K562 (cell line): Measurements from ENCODE around the gene LAMTOR5. TPM values are rescaled to one million over a fixed set of nuclear protein-coding genes. Genes with fewer than 3 reads are reported as not detected.

ENCODE experiments used
- ADNP ChIP-seq: fragments of 200-800 bp; sonication (Bioruptor generic); IDR thresholded peaks from 2 replicates; pipeline ENCODE4 v1.6.1; 2016; ENCODE audit warnings: missing genetic modification characterization, missing compliant biosample characterization
- CBFA2T3 ChIP-seq: fragments of 450-650 bp; IDR thresholded peaks from 2 replicates; pipeline ENCODE4 v1.6.1; 2017
- CTCFL ChIP-seq: IDR thresholded peaks from 2 replicates; pipeline ENCODE4 v1.6.1; 2011; ENCODE audit warnings: borderline replicate concordance, low read depth, mild to moderate bottlenecking, moderate library complexity, low read length; ENCODE audit not compliant: insufficient read depth, poor library complexity, severe bottlenecking
- ESRRB ChIP-seq: fragments of 250-450 bp; sonication (Bioruptor Pico); IDR thresholded peaks from 2 replicates; pipeline ENCODE4 v1.5.0; 2020; ENCODE audit warnings: mild to moderate bottlenecking, moderate library complexity, borderline replicate concordance
- PHF8 ChIP-seq: fragments of 200-600 bp; sonication (generic); IDR thresholded peaks from 2 replicates; pipeline ENCODE4 v1.6.1; 2012; ENCODE audit warnings: mixed run types, mild to moderate bottlenecking, inconsistent platforms, low read length, moderate library complexity, borderline replicate concordance
- THRB ChIP-seq: fragments of 450-650 bp; formaldehyde crosslinking; conservative IDR thresholded peaks from 2 replicates; pipeline ENCODE4 v1.4.0; 2022; ENCODE audit warnings: mild to moderate bottlenecking, missing genetic modification characterization
- ZSCAN32 ChIP-seq: fragments of 450-650 bp; formaldehyde crosslinking; IDR thresholded peaks from 2 replicates; pipeline ENCODE4 v1.4.0; 2020; ENCODE audit warnings: mild to moderate bottlenecking, moderate library complexity
- polyA plus RNA-seq, 8 experiments: library from polyadenylated mRNA; depleted of rRNA in 4 of 8; stranded (reverse) in 5 of 8; unstranded in 3 of 8; fragments of >200 nt; fragmentation: Nextera tagmentation in 2 of 8; fragmentation: Illumina TruSeq in 1 of 8; extraction: Ambion mirVana in 2 of 8; extraction: Trizol in 1 of 8; gene quantifications; 2 replicates each; pipeline versions ENCODE4 v1.2.1 to v1.2.3, GENCODE V29; 2011 to 2014; ENCODE audit warnings: inconsistent platforms in 1 of 8, missing spikeins in 1 of 8
- total RNA-seq, 7 experiments: library from RNA; depleted of rRNA in 6 of 7; stranded (reverse); fragments of >200 nt in 6 of 7; fragmentation: Illumina TruSeq in 2 of 7; extraction: Trizol in 2 of 7; gene quantifications; 2 replicates each; pipeline versions ENCODE4 v1.2.1 to v1.2.3, GENCODE V29; 2011 to 2021; ENCODE audit warnings: low replicate concordance in 1 of 7
- TF ChIP-seq, protein P1 (sequence below): fragments of 200-600 bp; sonication (generic); IDR thresholded peaks from one replicate; pipeline ENCODE4 v1.6.1; 2012; ENCODE audit warnings: mild to moderate bottlenecking, low read depth, low read length, inconsistent platforms
- TF ChIP-seq, protein P2 (sequence below): sonication (generic); formaldehyde crosslinking; IDR thresholded peaks from 2 replicates; pipeline ENCODE4 v1.8.0; 2022; ENCODE audit warnings: missing genetic modification reagents, mild to moderate bottlenecking, moderate library complexity, borderline replicate concordance

Gene LAMTOR5
- total and polyA plus RNA-seq, 9 of the 15 experiments (the other 6 are each of a cell fraction or from before 2014, with no cell fraction given) = 118 to 712 (median 241) TPM

GRCh38 chr1:110420874-110421793, 13.6 kb upstream of the LAMTOR5 start (continued):
- TF ChIP-seq, protein P1, sequence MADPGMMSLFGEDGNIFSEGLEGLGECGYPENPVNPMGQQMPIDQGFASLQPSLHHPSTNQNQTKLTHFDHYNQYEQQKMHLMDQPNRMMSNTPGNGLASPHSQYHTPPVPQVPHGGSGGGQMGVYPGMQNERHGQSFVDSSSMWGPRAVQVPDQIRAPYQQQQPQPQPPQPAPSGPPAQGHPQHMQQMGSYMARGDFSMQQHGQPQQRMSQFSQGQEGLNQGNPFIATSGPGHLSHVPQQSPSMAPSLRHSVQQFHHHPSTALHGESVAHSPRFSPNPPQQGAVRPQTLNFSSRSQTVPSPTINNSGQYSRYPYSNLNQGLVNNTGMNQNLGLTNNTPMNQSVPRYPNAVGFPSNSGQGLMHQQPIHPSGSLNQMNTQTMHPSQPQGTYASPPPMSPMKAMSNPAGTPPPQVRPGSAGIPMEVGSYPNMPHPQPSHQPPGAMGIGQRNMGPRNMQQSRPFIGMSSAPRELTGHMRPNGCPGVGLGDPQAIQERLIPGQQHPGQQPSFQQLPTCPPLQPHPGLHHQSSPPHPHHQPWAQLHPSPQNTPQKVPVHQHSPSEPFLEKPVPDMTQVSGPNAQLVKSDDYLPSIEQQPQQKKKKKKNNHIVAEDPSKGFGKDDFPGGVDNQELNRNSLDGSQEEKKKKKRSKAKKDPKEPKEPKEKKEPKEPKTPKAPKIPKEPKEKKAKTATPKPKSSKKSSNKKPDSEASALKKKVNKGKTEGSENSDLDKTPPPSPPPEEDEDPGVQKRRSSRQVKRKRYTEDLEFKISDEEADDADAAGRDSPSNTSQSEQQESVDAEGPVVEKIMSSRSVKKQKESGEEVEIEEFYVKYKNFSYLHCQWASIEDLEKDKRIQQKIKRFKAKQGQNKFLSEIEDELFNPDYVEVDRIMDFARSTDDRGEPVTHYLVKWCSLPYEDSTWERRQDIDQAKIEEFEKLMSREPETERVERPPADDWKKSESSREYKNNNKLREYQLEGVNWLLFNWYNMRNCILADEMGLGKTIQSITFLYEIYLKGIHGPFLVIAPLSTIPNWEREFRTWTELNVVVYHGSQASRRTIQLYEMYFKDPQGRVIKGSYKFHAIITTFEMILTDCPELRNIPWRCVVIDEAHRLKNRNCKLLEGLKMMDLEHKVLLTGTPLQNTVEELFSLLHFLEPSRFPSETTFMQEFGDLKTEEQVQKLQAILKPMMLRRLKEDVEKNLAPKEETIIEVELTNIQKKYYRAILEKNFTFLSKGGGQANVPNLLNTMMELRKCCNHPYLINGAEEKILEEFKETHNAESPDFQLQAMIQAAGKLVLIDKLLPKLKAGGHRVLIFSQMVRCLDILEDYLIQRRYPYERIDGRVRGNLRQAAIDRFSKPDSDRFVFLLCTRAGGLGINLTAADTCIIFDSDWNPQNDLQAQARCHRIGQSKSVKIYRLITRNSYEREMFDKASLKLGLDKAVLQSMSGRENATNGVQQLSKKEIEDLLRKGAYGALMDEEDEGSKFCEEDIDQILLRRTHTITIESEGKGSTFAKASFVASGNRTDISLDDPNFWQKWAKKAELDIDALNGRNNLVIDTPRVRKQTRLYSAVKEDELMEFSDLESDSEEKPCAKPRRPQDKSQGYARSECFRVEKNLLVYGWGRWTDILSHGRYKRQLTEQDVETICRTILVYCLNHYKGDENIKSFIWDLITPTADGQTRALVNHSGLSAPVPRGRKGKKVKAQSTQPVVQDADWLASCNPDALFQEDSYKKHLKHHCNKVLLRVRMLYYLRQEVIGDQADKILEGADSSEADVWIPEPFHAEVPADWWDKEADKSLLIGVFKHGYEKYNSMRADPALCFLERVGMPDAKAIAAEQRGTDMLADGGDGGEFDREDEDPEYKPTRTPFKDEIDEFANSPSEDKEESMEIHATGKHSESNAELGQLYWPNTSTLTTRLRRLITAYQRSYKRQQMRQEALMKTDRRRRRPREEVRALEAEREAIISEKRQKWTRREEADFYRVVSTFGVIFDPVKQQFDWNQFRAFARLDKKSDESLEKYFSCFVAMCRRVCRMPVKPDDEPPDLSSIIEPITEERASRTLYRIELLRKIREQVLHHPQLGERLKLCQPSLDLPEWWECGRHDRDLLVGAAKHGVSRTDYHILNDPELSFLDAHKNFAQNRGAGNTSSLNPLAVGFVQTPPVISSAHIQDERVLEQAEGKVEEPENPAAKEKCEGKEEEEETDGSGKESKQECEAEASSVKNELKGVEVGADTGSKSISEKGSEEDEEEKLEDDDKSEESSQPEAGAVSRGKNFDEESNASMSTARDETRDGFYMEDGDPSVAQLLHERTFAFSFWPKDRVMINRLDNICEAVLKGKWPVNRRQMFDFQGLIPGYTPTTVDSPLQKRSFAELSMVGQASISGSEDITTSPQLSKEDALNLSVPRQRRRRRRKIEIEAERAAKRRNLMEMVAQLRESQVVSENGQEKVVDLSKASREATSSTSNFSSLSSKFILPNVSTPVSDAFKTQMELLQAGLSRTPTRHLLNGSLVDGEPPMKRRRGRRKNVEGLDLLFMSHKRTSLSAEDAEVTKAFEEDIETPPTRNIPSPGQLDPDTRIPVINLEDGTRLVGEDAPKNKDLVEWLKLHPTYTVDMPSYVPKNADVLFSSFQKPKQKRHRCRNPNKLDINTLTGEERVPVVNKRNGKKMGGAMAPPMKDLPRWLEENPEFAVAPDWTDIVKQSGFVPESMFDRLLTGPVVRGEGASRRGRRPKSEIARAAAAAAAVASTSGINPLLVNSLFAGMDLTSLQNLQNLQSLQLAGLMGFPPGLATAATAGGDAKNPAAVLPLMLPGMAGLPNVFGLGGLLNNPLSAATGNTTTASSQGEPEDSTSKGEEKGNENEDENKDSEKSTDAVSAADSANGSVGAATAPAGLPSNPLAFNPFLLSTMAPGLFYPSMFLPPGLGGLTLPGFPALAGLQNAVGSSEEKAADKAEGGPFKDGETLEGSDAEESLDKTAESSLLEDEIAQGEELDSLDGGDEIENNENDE = no peak
- no peak; the same call in none of the 2 replicates for TF ChIP-seq ADNP (tag)
- no peak for TF ChIP-seq ZSCAN32 (CRISPR knock-in tag)
- TF ChIP-seq THRB (CRISPR knock-in tag) = 0 out of 2 replicates have a peak, but pooled peaks have one; percentile 60
- no peak for TF ChIP-seq CTCFL
- TF ChIP-seq PHF8 = no peak
- TF ChIP-seq ESRRB (CRISPR knock-in tag) = no peak
- TF ChIP-seq, protein P2, sequence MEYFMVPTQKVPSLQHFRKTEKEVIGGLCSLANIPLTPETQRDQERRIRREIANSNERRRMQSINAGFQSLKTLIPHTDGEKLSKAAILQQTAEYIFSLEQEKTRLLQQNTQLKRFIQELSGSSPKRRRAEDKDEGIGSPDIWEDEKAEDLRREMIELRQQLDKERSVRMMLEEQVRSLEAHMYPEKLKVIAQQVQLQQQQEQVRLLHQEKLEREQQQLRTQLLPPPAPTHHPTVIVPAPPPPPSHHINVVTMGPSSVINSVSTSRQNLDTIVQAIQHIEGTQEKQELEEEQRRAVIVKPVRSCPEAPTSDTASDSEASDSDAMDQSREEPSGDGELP (CRISPR knock-in tag) = peak; percentile 72
- no peak for TF ChIP-seq CBFA2T3
